Measurements from ENCODE around the gene DPM2.
A peak's percentile ranks its signal among the peaks of the same experiment; 100 is the strongest.

DPM2 gene

GRCh38 chr9:127893392-127893791 is 44.3 kb downstream of the DPM2 start:
- H3K4me3 ChIP-seq (ENCODE audit: low read length): no peak overlapping the region
- no peak for DNase-seq (ENCODE audit: low read depth)
- TF ChIP-seq, protein P1, sequence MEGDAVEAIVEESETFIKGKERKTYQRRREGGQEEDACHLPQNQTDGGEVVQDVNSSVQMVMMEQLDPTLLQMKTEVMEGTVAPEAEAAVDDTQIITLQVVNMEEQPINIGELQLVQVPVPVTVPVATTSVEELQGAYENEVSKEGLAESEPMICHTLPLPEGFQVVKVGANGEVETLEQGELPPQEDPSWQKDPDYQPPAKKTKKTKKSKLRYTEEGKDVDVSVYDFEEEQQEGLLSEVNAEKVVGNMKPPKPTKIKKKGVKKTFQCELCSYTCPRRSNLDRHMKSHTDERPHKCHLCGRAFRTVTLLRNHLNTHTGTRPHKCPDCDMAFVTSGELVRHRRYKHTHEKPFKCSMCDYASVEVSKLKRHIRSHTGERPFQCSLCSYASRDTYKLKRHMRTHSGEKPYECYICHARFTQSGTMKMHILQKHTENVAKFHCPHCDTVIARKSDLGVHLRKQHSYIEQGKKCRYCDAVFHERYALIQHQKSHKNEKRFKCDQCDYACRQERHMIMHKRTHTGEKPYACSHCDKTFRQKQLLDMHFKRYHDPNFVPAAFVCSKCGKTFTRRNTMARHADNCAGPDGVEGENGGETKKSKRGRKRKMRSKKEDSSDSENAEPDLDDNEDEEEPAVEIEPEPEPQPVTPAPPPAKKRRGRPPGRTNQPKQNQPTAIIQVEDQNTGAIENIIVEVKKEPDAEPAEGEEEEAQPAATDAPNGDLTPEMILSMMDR (conservative IDR thresholded peaks at IDR 0.05; ENCODE audit: low read depth, low read length): no peak

DNA sequence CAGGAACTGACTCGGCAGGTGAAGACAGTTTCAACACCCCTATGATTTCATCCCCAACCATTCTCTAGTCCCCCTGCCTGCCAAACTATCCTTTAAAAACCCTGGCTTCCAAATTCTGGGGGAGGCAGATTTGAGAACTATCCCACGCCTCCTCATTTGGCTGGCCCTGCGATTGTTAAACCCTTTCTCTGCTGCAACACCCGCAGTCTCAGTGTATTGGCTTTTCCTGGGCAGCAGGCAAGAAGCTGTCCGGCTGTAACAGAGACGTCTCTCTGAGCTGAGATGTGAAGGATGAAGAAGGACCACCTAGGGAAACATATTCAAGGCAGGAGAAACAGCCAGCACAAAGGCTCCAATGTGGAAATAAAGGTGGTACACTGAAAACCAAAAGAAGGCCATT is 44.8 kb downstream of the DPM2 start:
- TF ChIP-seq, protein P1 (conservative IDR thresholded peaks at IDR 0.05; ENCODE audit: low read depth, low read length): no peak
- no peak overlapping the region for H3K4me3 ChIP-seq (ENCODE audit: low read length)
- no peak for DNase-seq (ENCODE audit: low read depth)

DNA sequence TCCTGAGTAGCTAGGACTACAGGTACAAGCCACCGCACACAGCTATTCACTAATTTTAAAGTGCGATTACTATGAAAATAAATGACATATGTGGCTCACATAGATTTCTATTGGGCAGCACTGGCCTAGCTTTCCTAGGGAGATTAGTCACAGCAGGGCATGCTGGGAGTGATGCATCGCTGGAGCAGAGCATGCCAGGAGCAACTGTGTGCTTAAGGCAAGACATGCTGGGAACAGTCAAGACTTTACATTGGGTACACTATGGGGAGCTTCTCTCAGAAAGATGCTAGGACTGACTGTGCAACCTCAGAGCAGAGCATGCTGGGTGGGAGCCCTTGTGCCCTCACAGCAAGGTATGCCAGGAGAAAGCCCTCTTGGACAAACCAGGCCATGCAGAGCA is 47.6 kb downstream of the DPM2 start:
- no peak overlapping the region for H3K4me3 ChIP-seq (ENCODE audit: low read length)
- DNase-seq (ENCODE audit: low read depth): no peak
- TF ChIP-seq, protein P1 (conservative IDR thresholded peaks at IDR 0.05; ENCODE audit: low read depth, low read length): no peak

DNA sequence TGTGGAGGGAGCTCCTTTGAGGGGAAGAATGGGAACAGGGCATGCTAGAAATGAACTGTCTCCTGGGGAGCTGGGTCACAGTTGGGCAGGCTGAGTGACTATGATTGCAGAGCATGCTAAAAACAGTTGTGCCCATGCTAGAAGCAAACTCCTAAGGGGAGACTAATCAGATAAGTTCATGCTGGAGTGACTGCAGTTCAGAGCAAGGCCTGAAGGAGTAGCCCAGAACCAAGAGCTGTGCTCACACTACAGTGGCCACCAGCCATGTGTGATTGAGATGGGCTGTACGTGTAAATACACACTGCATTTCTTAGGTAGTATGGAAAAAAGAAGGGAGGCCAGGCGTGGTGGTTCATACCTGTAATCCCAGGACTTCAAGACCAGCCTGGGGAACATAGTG is 49.9 kb downstream of the DPM2 start:
- DNase-seq (ENCODE audit: low read depth): no peak
- H3K4me3 ChIP-seq (ENCODE audit: low read length): no peak overlapping the region
- TF ChIP-seq, protein P1 (conservative IDR thresholded peaks at IDR 0.05; ENCODE audit: low read depth, low read length): peak; percentile 30

DNA sequence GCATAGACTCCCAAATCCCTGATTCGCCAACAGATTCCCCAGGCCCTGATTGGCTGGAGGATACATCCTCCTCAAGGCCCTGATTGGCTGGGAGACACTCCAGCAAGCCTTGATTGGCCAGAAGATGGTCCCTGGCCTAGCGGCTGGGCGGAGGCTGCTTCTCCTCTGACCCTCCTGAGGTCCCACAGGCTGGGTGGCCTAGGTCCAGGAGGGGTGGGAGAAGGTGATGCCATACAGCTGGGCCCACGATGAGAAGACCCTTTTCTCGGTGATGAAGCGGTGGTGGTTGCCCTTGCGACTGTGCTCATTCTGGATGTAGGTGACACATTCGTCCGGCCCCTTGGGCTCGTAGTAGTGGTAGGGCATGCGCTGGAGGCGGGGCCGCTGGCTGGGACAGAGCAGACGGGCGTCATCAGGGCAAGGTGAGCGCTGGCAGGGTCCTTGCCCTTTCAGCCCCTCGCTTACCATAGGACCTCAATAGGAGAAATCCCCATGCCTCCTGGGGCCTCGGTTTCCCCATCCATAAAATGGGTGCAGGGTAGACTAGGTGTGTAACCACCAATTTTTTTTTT is 51.2 kb downstream of the DPM2 start:
- no peak for DNase-seq (ENCODE audit: low read depth)
- TF ChIP-seq, protein P1 (conservative IDR thresholded peaks at IDR 0.05; ENCODE audit: low read depth, low read length): no peak

GRCh38 chr9:127885508-127886281 is 52.0 kb downstream of the DPM2 start:
- TF ChIP-seq, protein P1 (conservative IDR thresholded peaks at IDR 0.05; ENCODE audit: low read depth, low read length): no peak
- no peak overlapping the region for H3K4me3 ChIP-seq (ENCODE audit: low read length)
- DNase-seq (ENCODE audit: low read depth): no peak

More for the DNA sequence above, 51.2 kb downstream of the DPM2 start:
- H3K4me3 ChIP-seq (ENCODE audit: low read length): no peak overlapping the region

Measured in retinal pigment epithelial cell (primary cell).